Measurements from ENCODE around the gene ATPAF2. TPM values are rescaled to one million over a fixed set of nuclear protein-coding genes. Genes with fewer than 3 reads are reported as not detected.

ATPAF2 gene
- total RNA-seq, 4 donors from 2014 or later, result 7.9 to 166 (median 20.6) TPM

DNA sequence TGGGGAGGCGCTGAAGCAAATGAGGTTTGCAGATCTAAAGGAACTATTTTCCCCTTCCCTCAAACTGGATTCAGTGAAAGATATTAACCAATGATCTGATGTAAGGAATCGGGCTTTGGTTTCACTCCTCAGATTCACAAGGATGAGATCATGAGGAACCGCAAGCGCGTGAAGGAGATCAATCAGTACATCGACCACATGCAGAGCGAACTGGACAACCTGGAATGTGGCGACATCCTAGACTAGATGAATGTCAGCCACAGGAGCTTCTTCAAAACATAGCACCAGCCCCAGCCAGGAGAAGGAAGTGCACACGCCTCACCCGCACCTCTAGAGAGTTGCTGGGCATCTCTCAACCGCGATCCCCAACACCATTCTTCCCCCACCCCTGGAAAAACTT lies 22.5 kb downstream of the ATPAF2 start:
- no peak overlapping the region for H3K4me3 ChIP-seq
- H3K27me3 ChIP-seq, result no peaks in the 10 kb centered on the region
- H3K4me1 ChIP-seq, result no peaks in the 10 kb centered on the region
- intact Hi-C loops (cut with DNase I; ENCODE audit: low total_unique reads), result no loop called here
- no peaks in the 10 kb centered on the region for H3K36me3 ChIP-seq
- H3K27ac ChIP-seq, result no peak overlapping the region
- no peaks in the 10 kb centered on the region for H3K9me3 ChIP-seq
- TF ChIP-seq POLR2A (IDR thresholded peaks at IDR 0.05) (no peak), CTCF (IDR thresholded peaks at IDR 0.05) (no peak)
- DNase-seq, result no peak

GRCh38 chr17:18015593-18015992 lies 23.4 kb downstream of the ATPAF2 start:
- no peak for DNase-seq
- Histone ChIP-seq H3K9me3 (no peaks in the 10 kb centered on the region), H3K27ac (no peak overlapping the region), H3K4me3 (no peak overlapping the region), H3K36me3 (no peaks in the 10 kb centered on the region), H3K4me1 (no peaks in the 10 kb centered on the region), H3K27me3 (no peaks in the 10 kb centered on the region)
- intact Hi-C loops (cut with DNase I; ENCODE audit: low total_unique reads), result no loop called here
- TF ChIP-seq CTCF (IDR thresholded peaks at IDR 0.05), result no peak
- TF ChIP-seq POLR2A (IDR thresholded peaks at IDR 0.05), result no peak

- Histone ChIP-seq H3K4me1 (no peaks in the 10 kb centered on the region), H3K9me3 (no peaks in the 10 kb centered on the region), H3K4me3 (no peak overlapping the region), H3K27ac (no peak overlapping the region), H3K36me3 (no peaks in the 10 kb centered on the region), H3K27me3 (no peaks in the 10 kb centered on the region)
- no peak for TF ChIP-seq CTCF (IDR thresholded peaks at IDR 0.05)
- TF ChIP-seq POLR2A (IDR thresholded peaks at IDR 0.05), result no peak
- no peak for DNase-seq
- intact Hi-C loops (cut with DNase I; ENCODE audit: low total_unique reads), result no loop called here
These were observed 25.0 kb downstream of the ATPAF2 start for GRCh38 chr17:18014006-18014405.

- no peaks in the 10 kb centered on the region for H3K36me3 ChIP-seq
- intact Hi-C loops (cut with DNase I; ENCODE audit: low total_unique reads), result no loop called here
These were observed 27.7 kb downstream of the ATPAF2 start for GRCh38 chr17:18011286-18011685.

More at GRCh38 chr17:18011286-18011685, 27.7 kb downstream of the ATPAF2 start:
- H3K4me1 ChIP-seq, result no peaks in the 10 kb centered on the region
- H3K4me3 ChIP-seq, result no peak overlapping the region
- TF ChIP-seq CTCF (IDR thresholded peaks at IDR 0.05), result no peak
- TF ChIP-seq POLR2A (IDR thresholded peaks at IDR 0.05), result no peak
- no peak for DNase-seq
- H3K9me3 ChIP-seq, result no peaks in the 10 kb centered on the region
- no peak overlapping the region for H3K27ac ChIP-seq
- H3K27me3 ChIP-seq, result no peaks in the 10 kb centered on the region
